WTC11 (cell line): Measurements from ENCODE around the gene MNX1. TPM values are rescaled to one million over a fixed set of nuclear protein-coding genes. Genes with fewer than 3 reads are reported as not detected.

Experiments used
- ATAC-seq: fragments of 200-7000 bp; cut with Tn5 transposase; 2 replicates; pipeline ENCODE4 v1.10.0; 2021; ENCODE audit warnings: mild to moderate bottlenecking, moderate library complexity
- CTCF ChIA-PET: fragments of 300-600 bp; sonication (Branson Sonifier 250); formaldehyde crosslinking; loops from one replicate; lab custom pipeline; 2021; ENCODE audit warnings: antibody characterized with exemption; lab: Charles Lee
- POLR2A ChIA-PET: fragments of 350-600 bp; sonication (Branson Sonifier 250); formaldehyde crosslinking; loops from one replicate; lab custom pipeline; 2021; ENCODE audit warnings: antibody characterized with exemption; lab: Charles Lee
- DNase-seq: peaks from one replicate; pipeline ENCODE4 v3.0.0; 2021; ENCODE audit warnings: low spot score
- H3K27ac Mint-ChIP-seq: 2 replicates; pipeline ENCODE4 v1.8.0; 2021; ENCODE audit warnings: mixed read lengths
- H3K27me3 Mint-ChIP-seq: 2 replicates; pipeline ENCODE4 v1.8.0; 2021; ENCODE audit warnings: low read depth, mild to moderate bottlenecking, moderate library complexity, mixed read lengths
- H3K36me3 Mint-ChIP-seq: 2 replicates; pipeline ENCODE4 v1.8.0; 2021; ENCODE audit warnings: mixed read lengths
- H3K4me1 Mint-ChIP-seq: 2 replicates; pipeline ENCODE4 v1.8.0; 2022; ENCODE audit warnings: mixed read lengths
- H3K4me3 Mint-ChIP-seq: 2 replicates; pipeline ENCODE4 v1.8.0; 2021; ENCODE audit warnings: mild to moderate bottlenecking, moderate library complexity, mixed read lengths
- H3K9me3 Mint-ChIP-seq: 2 replicates; pipeline ENCODE4 v1.8.0; 2021; ENCODE audit warnings: mixed read lengths
- CTCF ChIP-seq: fragments of 200-600 bp; IDR thresholded peaks from 2 replicates; pipeline ENCODE4 v1.8.0; 2022; ENCODE audit warnings: antibody characterized with exemption
- ELF4 ChIP-seq: sonication (generic); formaldehyde crosslinking; IDR thresholded peaks from 2 replicates; pipeline ENCODE4 v1.8.1; 2022; ENCODE audit warnings: low read depth, mild to moderate bottlenecking, moderate library complexity, missing genetic modification reagents
- EMX1 ChIP-seq: fragments of 250-450 bp; sonication (Bioruptor Pico); IDR thresholded peaks from 2 replicates; pipeline ENCODE4 v1.8.0; 2021; ENCODE audit warnings: mild to moderate bottlenecking
- ESRRA ChIP-seq: sonication (generic); formaldehyde crosslinking; IDR thresholded peaks from 2 replicates; pipeline ENCODE4 v1.8.1; 2022; ENCODE audit warnings: mild to moderate bottlenecking, missing genetic modification reagents, borderline replicate concordance
- GRHL2 ChIP-seq: fragments of 250-450 bp; sonication (Bioruptor Pico); IDR thresholded peaks from 2 replicates; pipeline ENCODE4 v1.8.0; 2022; ENCODE audit warnings: mild to moderate bottlenecking, moderate library complexity; ENCODE audit not compliant: insufficient replicate concordance, severe bottlenecking
- IRF2 ChIP-seq: sonication (generic); formaldehyde crosslinking; IDR thresholded peaks from 2 replicates; pipeline ENCODE4 v1.8.0; 2022; ENCODE audit warnings: low read depth, missing genetic modification reagents, borderline replicate concordance
- MXD4 ChIP-seq: fragments of 250-450 bp; sonication (Bioruptor Pico); IDR thresholded peaks from 2 replicates; pipeline ENCODE4 v1.8.0; 2021; ENCODE audit warnings: mild to moderate bottlenecking, moderate library complexity, borderline replicate concordance
- NR1H2 ChIP-seq: sonication (generic); formaldehyde crosslinking; IDR thresholded peaks from 2 replicates; pipeline ENCODE4 v1.9.0; 2021; ENCODE audit warnings: mild to moderate bottlenecking, moderate library complexity, missing genetic modification reagents
- RORB ChIP-seq: fragments of 250-450 bp; sonication (Bioruptor Pico); IDR thresholded peaks from 2 replicates; pipeline ENCODE4 v1.9.0; 2021; ENCODE audit warnings: mild to moderate bottlenecking
- SOX15 ChIP-seq: fragments of 250-450 bp; sonication (Bioruptor Pico); IDR thresholded peaks from 2 replicates; pipeline ENCODE4 v1.9.0; 2021; ENCODE audit warnings: mild to moderate bottlenecking
- USF1 ChIP-seq: sonication (generic); formaldehyde crosslinking; IDR thresholded peaks from 2 replicates; pipeline ENCODE4 v1.8.0; 2022; ENCODE audit warnings: mild to moderate bottlenecking, missing genetic modification reagents
- USF2 ChIP-seq: sonication (generic); formaldehyde crosslinking; IDR thresholded peaks from 2 replicates; pipeline ENCODE4 v1.8.1; 2023; ENCODE audit warnings: mild to moderate bottlenecking, missing genetic modification reagents, moderate library complexity
- ZBTB21 ChIP-seq: sonication (generic); formaldehyde crosslinking; IDR thresholded peaks from 2 replicates; pipeline ENCODE4 v1.8.1; 2023; ENCODE audit warnings: mild to moderate bottlenecking, missing genetic modification reagents, borderline replicate concordance
- ZNF232 ChIP-seq: sonication (generic); formaldehyde crosslinking; IDR thresholded peaks from 2 replicates; pipeline ENCODE4 v1.8.0; 2022; ENCODE audit warnings: mild to moderate bottlenecking, missing genetic modification reagents
- ZNF281 ChIP-seq: sonication (generic); formaldehyde crosslinking; IDR thresholded peaks from 2 replicates; pipeline ENCODE4 v1.8.0; 2023; ENCODE audit warnings: mild to moderate bottlenecking, missing genetic modification reagents
- ZNF671 ChIP-seq: fragments of 250-450 bp; sonication (Bioruptor Pico); IDR thresholded peaks from 2 replicates; pipeline ENCODE4 v1.8.0; 2021; ENCODE audit warnings: mild to moderate bottlenecking
- total RNA-seq: library from RNA; stranded (reverse); gene quantifications from 3 replicates; pipeline ENCODE4 v1.2.3, GENCODE V29; 2021

MNX1 gene
- total RNA-seq, 1 experiment from 2014 or later: 0.46 TPM

- Mint-ChIP-seq H3K36me3 (no peaks in the 10 kb centered on the region), H3K27me3 (peaks cover 90% of the 10 kb centered on the region), H3K4me3 (no peak overlapping the region), H3K4me1 (peaks cover 43% of the 10 kb centered on the region), H3K9me3 (no peaks in the 10 kb centered on the region), H3K27ac (no peak overlapping the region)
- ChIA-PET POLR2A (interaction anchor here (1.1 kb wide), 1 partner anchor 14 kb away, joined by 3 read pairs; no protein-coding TSS in a partner anchor), CTCF (interaction anchor here (0.8 kb wide), 1 partner anchor 13 kb away, joined by 3 read pairs; no protein-coding TSS in a partner anchor)
- TF ChIP-seq ZNF281 (CRISPR knock-in tag): no peak
- no peak for TF ChIP-seq ZNF671
- no peak for TF ChIP-seq ELF4 (CRISPR knock-in tag)
- TF ChIP-seq IRF2 (CRISPR knock-in tag): no peak
- no peak for DNase-seq
- no peak for ATAC-seq
Measured at GRCh38 chr7:157008206-157009169, 2.0 kb downstream of the MNX1 start.

- ATAC-seq: no peak
- H3K4me3 Mint-ChIP-seq: no peak overlapping the region
Measured at GRCh38 chr7:157007470-157008066, 2.9 kb downstream of the MNX1 start.

More at GRCh38 chr7:157007470-157008066, 2.9 kb downstream of the MNX1 start:
- TF ChIP-seq MXD4 (no peak), NR1H2 (CRISPR knock-in tag) (no peak), USF2 (no peak), EMX1 (no peak), RORB (CRISPR knock-in tag) (no peak), CTCF (no peak), ZNF232 (CRISPR knock-in tag) (no peak), ELF4 (CRISPR knock-in tag) (no peak), ZBTB21 (CRISPR knock-in tag) (no peak), USF1 (CRISPR knock-in tag) (no peak), ZNF281 (CRISPR knock-in tag) (no peak), SOX15 (CRISPR knock-in tag) (no peak), GRHL2 (no peak), ESRRA (CRISPR knock-in tag) (no peak)
- Mint-ChIP-seq H3K36me3 (no peaks in the 10 kb centered on the region), H3K4me1 (peaks cover 36% of the 10 kb centered on the region), H3K27ac (no peak overlapping the region), H3K9me3 (no peaks in the 10 kb centered on the region), H3K27me3 (peaks cover 90% of the 10 kb centered on the region)
- ChIA-PET CTCF (no interaction called here), POLR2A (interaction anchor here (1.1 kb wide), 1 partner anchor 15 kb away, joined by 3 read pairs; no protein-coding TSS in a partner anchor)
- no peak for DNase-seq
